Ascending aorta (tissue), 2 donors: ENCODE data around the gene LMX1B. TPM values are rescaled to one million over a fixed set of nuclear protein-coding genes. Genes with fewer than 3 reads are reported as not detected.

ENCODE experiments used
- DNase-seq, 2 donors: peaks; one replicate each; pipeline ENCODE4 v3.0.0-alpha.2; 2019; ENCODE audit warnings: low spot score in 2 of 2
- H3K27ac ChIP-seq, 2 donors: fragments of 200-600 bp; sonication (generic); one replicate each; pipeline ENCODE4 v1.5.1; 2016 to 2017; ENCODE audit warnings: mild to moderate bottlenecking in 1 of 2
- H3K27me3 ChIP-seq: fragments of 200-600 bp; sonication (generic); one replicate; pipeline ENCODE4 v1.5.1; 2017
- H3K36me3 ChIP-seq, 2 donors: fragments of 200-600 bp; sonication (generic); one replicate each; pipeline ENCODE4 v1.5.1; 2016
- H3K4me1 ChIP-seq, 2 donors: fragments of 200-600 bp; sonication (generic); one replicate each; pipeline ENCODE4 v1.5.1; 2016 to 2017; ENCODE audit warnings: mild to moderate bottlenecking in 1 of 2
- H3K4me3 ChIP-seq, 2 donors: fragments of 200-600 bp; sonication (generic); one replicate each; pipeline ENCODE4 v1.5.1; 2016 to 2017; ENCODE audit warnings: mild to moderate bottlenecking in 1 of 2
- H3K9me3 ChIP-seq, 2 donors: fragments of 200-600 bp; sonication (generic); one replicate each; pipeline ENCODE4 v1.5.1; 2016
- CTCF ChIP-seq, 3 experiments: fragments of 200-600 bp in 2 of 3; fragments of 450-650 bp in 1 of 3; sonication (generic) in 2 of 3; IDR thresholded peaks; one replicate each; pipeline ENCODE4 v1.5.1; 2016 to 2019; ENCODE audit warnings: antibody characterized with exemption in 3 of 3, mild to moderate bottlenecking in 1 of 3, moderate library complexity in 1 of 3
- intact Hi-C: fragments of 100-400 bp; cut with DNase I; formaldehyde crosslinking; loops from one replicate; pipeline ENCODE4 v1.15.1; 2023
- total RNA-seq: library from RNA; depleted of rRNA; stranded (reverse); fragments of >200 nt; gene quantifications from one replicate; pipeline ENCODE4 v1.1.0, GENCODE V29; 2016

The LMX1B gene
- total RNA-seq, 1 donor from 2014 or later, result 1.9 TPM

GRCh38 chr9:126626926-126627233, 13.2 kb downstream of the LMX1B start:
- Histone ChIP-seq H3K4me3 (no peak overlapping the region), H3K27ac (no peak overlapping the region), H3K4me1 (peaks cover 0 to 3% of the 10 kb centered on the region in 2 donors), H3K36me3 (no peaks in the 10 kb centered on the region), H3K9me3 (no peaks in the 10 kb centered on the region), H3K27me3 (peaks cover 23% of the 10 kb centered on the region)
- no peak for TF ChIP-seq CTCF (IDR thresholded peaks at IDR 0.05)
- intact Hi-C loops, result no loop called here
- DNase-seq, result no peak

- Histone ChIP-seq H3K9me3 (no peaks in the 10 kb centered on the region), H3K27ac (no peak overlapping the region), H3K4me1 (peaks cover 0 to 3% of the 10 kb centered on the region in 2 donors), H3K27me3 (peaks cover 18% of the 10 kb centered on the region), H3K36me3 (no peaks in the 10 kb centered on the region), H3K4me3 (no peak overlapping the region)
- no peak for DNase-seq
- intact Hi-C loops, result no loop called here
- no peak for TF ChIP-seq CTCF (IDR thresholded peaks at IDR 0.05)
Observed at GRCh38 chr9:126628146-126628545, 14.4 kb downstream of the LMX1B start.

GRCh38 chr9:126628969-126629674, 15.4 kb downstream of the LMX1B start:
- no peak for TF ChIP-seq CTCF (IDR thresholded peaks at IDR 0.05)
- H3K27ac ChIP-seq, result no peak overlapping the region
- peaks cover 12% of the 10 kb centered on the region for H3K27me3 ChIP-seq
- H3K4me1 ChIP-seq, result peaks cover 0 to 3% of the 10 kb centered on the region in 2 donors
- no peak overlapping the region for H3K4me3 ChIP-seq
- no peaks in the 10 kb centered on the region for H3K36me3 ChIP-seq
- no peaks in the 10 kb centered on the region for H3K9me3 ChIP-seq
- intact Hi-C loops, result no loop called here
- DNase-seq, result no peak

- H3K27me3 ChIP-seq, result no peaks in the 10 kb centered on the region
- H3K36me3 ChIP-seq, result no peaks in the 10 kb centered on the region
- H3K27ac ChIP-seq, result no peak overlapping the region
- no peak overlapping the region for H3K4me3 ChIP-seq
- peaks cover 0 to under 1% of the 10 kb centered on the region in 2 donors for H3K4me1 ChIP-seq
- intact Hi-C loops, result no loop called here
- H3K9me3 ChIP-seq, result no peaks in the 10 kb centered on the region
- no peak for TF ChIP-seq CTCF (IDR thresholded peaks at IDR 0.05)
- no peak for DNase-seq
Observed at GRCh38 chr9:126630458-126631237, 16.9 kb downstream of the LMX1B start.

- intact Hi-C loops, result no loop called here
- H3K27me3 ChIP-seq, result no peaks in the 10 kb centered on the region
Observed at GRCh38 chr9:126631254-126631653, 17.5 kb downstream of the LMX1B start.

More at GRCh38 chr9:126631254-126631653, 17.5 kb downstream of the LMX1B start:
- Histone ChIP-seq H3K4me1 (no peaks in the 10 kb centered on the region), H3K36me3 (no peaks in the 10 kb centered on the region), H3K27ac (no peak overlapping the region), H3K9me3 (no peaks in the 10 kb centered on the region), H3K4me3 (no peak overlapping the region)
- TF ChIP-seq CTCF (IDR thresholded peaks at IDR 0.05), result no peak
- no peak for DNase-seq
